AG04450 (cell line): Measurements from ENCODE around the gene KRT76. TPM values are rescaled to one million over a fixed set of nuclear protein-coding genes. Genes with fewer than 3 reads are reported as not detected.

Experiments used
- CTCF ChIA-PET: fragments of 300-600, 350-600 bp; formaldehyde crosslinking; extraction: SDS; loops from one replicate; lab custom pipeline; 2022; ENCODE audit warnings: antibody characterized with exemption, inconsistent platforms; lab: Charles Lee
- POLR2A ChIA-PET: fragments of 350-600 bp; formaldehyde crosslinking; extraction: SDS; loops from one replicate; lab custom pipeline; 2021; ENCODE audit warnings: antibody characterized with exemption, inconsistent platforms; lab: Yijun Ruan, JAX
- DNase-seq: peaks from one replicate; pipeline ENCODE4 v3.0.0-alpha.2; 2011; ENCODE audit warnings: low read depth, low spot score
- H3K27ac ChIP-seq: one replicate; pipeline ENCODE4 v1.5.1; 2012; ENCODE audit warnings: low read depth, low read length, control low read depth
- H3K27me3 ChIP-seq: one replicate; pipeline ENCODE4 v1.6.0; 2012; ENCODE audit warnings: low read length; ENCODE audit not compliant: control insufficient read depth, insufficient read depth
- H3K4me3 ChIP-seq: 2 replicates; pipeline ENCODE4 v1.5.1; 2011; ENCODE audit warnings: mild to moderate bottlenecking, low read depth, low read length, control low read depth
- H3K9me3 ChIP-seq: 2 replicates; pipeline ENCODE4 v1.5.1; 2012; ENCODE audit warnings: low read length; ENCODE audit not compliant: control insufficient read depth, insufficient read depth
- CTCF ChIP-seq: IDR thresholded peaks from 2 replicates; pipeline ENCODE4 v1.5.1; 2011; ENCODE audit warnings: low read depth, low read length, control low read depth, inconsistent platforms
- polyA plus RNA-seq: library from polyadenylated mRNA; depleted of rRNA; stranded (reverse); fragments of >200 nt; gene quantifications from 2 replicates; pipeline ENCODE4 v1.2.3, GENCODE V29; 2011

The KRT76 gene
- polyA plus RNA-seq, 1 experiment: not detected

- CTCF ChIA-PET: interaction anchor here (1.2 kb wide), 1 partner anchor 67 kb away, joined by 4 read pairs; no protein-coding TSS in a partner anchor
- no peak for DNase-seq
Measured at GRCh38 chr12:52798671-52799504, 21.7 kb upstream of the KRT76 start.

GRCh38 chr12:52798003-52798670 lies 21.0 kb upstream of the KRT76 start:
- TF ChIP-seq CTCF: no peak
- DNase-seq: no peak
- ChIA-PET CTCF (interaction anchor here (1.2 kb wide), 1 partner anchor 68 kb away, joined by 4 read pairs; no protein-coding TSS in a partner anchor), POLR2A (no interaction called here)
- Histone ChIP-seq H3K9me3 (no peaks in the 10 kb centered on the region; the same call in 1 of the 2 replicates), H3K27ac (no peak overlapping the region), H3K27me3 (peaks cover 3% of the 10 kb centered on the region), H3K4me3 (no peak overlapping the region)

More at GRCh38 chr12:52798671-52799504, 21.7 kb upstream of the KRT76 start:
- Histone ChIP-seq H3K27me3 (peaks cover 3% of the 10 kb centered on the region), H3K4me3 (no peak overlapping the region), H3K9me3 (no peaks in the 10 kb centered on the region; the same call in 1 of the 2 replicates), H3K27ac (no peak overlapping the region)
- POLR2A ChIA-PET: no interaction called here
- TF ChIP-seq CTCF: no peak

GRCh38 chr12:52797529-52797894 lies 20.4 kb upstream of the KRT76 start:
- DNase-seq: no peak
- Histone ChIP-seq H3K9me3 (no peaks in the 10 kb centered on the region; the same call in 1 of the 2 replicates), H3K27ac (no peak overlapping the region), H3K27me3 (peaks cover 3% of the 10 kb centered on the region), H3K4me3 (no peak overlapping the region)
- ChIA-PET CTCF (interaction anchor here (1.2 kb wide), 1 partner anchor 68 kb away, joined by 4 read pairs; no protein-coding TSS in a partner anchor), POLR2A (no interaction called here)
- TF ChIP-seq CTCF: no peak

GRCh38 chr12:52796839-52797528 lies 19.8 kb upstream of the KRT76 start:
- CTCF ChIA-PET: no interaction called here
- no peak for DNase-seq
- Histone ChIP-seq H3K9me3 (no peaks in the 10 kb centered on the region; the same call in 1 of the 2 replicates), H3K4me3 (no peak overlapping the region), H3K27ac (no peak overlapping the region), H3K27me3 (peaks cover 3% of the 10 kb centered on the region)
- no peak for TF ChIP-seq CTCF
- POLR2A ChIA-PET: no interaction called here
